GM10266 (cell line): ENCODE data around the gene PTPRN2.

Experiments used
- DNase-seq: peaks from one replicate; pipeline ENCODE4 v3.0.0; 2012; ENCODE audit errors: extremely low spot score
- TF ChIP-seq, protein P1 (sequence below): IDR thresholded peaks from 2 replicates; pipeline ENCODE4 v1.5.1; 2012; ENCODE audit warnings: mild to moderate bottlenecking, low read depth; ENCODE audit not compliant: control insufficient read depth, insufficient read depth; ENCODE audit errors: missing control alignments

The PTPRN2 gene

GRCh38 chr7:158192184-158192835 is 395.3 kb downstream of the PTPRN2 start:
- DNase-seq, result no peak
- TF ChIP-seq, protein P1, sequence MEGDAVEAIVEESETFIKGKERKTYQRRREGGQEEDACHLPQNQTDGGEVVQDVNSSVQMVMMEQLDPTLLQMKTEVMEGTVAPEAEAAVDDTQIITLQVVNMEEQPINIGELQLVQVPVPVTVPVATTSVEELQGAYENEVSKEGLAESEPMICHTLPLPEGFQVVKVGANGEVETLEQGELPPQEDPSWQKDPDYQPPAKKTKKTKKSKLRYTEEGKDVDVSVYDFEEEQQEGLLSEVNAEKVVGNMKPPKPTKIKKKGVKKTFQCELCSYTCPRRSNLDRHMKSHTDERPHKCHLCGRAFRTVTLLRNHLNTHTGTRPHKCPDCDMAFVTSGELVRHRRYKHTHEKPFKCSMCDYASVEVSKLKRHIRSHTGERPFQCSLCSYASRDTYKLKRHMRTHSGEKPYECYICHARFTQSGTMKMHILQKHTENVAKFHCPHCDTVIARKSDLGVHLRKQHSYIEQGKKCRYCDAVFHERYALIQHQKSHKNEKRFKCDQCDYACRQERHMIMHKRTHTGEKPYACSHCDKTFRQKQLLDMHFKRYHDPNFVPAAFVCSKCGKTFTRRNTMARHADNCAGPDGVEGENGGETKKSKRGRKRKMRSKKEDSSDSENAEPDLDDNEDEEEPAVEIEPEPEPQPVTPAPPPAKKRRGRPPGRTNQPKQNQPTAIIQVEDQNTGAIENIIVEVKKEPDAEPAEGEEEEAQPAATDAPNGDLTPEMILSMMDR, result no peak

GRCh38 chr7:158191671-158192070 is 396.0 kb downstream of the PTPRN2 start:
- TF ChIP-seq, protein P1, result no peak
- DNase-seq, result no peak

GRCh38 chr7:158190756-158191155 is 396.9 kb downstream of the PTPRN2 start:
- TF ChIP-seq, protein P1, result no peak
- no peak for DNase-seq

DNA sequence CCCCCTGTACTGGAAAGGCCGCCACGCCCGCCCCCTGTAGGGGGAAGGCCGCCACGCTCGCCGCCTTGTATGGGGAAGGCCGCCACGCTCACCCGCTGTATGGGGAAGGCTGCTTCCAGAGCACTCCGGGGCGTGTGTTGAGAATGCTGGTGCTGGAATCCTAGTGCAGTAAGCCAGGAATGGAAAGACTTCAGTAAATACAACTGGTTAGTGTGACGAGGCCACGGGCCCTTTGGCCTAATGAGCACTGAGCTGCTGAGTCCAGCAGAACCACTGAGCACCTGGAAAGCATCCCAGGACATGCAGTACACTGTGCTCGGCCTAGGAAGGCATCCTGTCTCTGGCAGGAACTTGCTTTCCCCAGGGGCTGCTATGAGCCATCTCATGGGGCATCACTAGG is 398.9 kb downstream of the PTPRN2 start:
- DNase-seq, result no peak

GRCh38 chr7:158187694-158187994 is 400.0 kb downstream of the PTPRN2 start:
- DNase-seq, result no peak
- TF ChIP-seq, protein P1, result no peak

More for the DNA sequence above, 398.9 kb downstream of the PTPRN2 start:
- TF ChIP-seq, protein P1, result no peak

DNA sequence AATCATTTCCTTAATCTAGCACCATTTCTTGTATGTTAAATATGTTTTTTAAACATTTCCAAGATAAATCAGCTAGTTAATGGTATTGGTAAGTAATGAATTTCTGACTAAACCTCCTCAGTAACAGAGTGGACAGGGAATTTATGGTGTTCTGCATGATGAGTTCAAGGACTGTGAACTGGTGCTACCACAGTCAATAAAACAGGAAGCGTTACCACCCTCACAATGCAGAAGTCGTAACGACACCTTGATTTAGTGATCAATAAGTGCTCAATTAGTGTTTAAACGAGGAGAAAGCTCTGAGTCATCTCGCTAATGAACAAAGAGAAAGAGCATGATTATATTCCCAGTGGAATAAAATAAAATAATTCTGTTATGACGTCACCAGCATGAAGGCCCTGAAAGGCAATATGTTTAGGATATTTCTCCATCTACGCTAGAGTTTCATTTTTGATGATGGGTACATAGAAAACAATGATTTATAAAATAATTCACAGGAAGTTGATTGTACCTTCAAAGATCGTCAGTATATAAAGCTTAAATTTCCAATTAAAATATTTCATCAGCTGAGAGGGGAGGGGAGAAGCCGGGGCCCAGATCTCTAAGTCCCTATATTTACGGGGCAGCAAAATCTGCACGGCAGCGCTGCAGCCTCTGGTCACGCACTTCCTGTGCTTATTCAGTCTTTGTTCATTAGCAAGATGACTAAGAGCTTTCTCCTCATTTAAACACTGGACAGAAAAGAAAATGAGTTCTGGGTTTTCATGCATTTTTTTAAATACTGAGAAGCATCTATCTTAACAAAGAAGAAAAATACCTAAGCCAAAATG is 400.5 kb downstream of the PTPRN2 start:
- TF ChIP-seq, protein P1, result no peak
- no peak for DNase-seq

- DNase-seq, result no peak
- TF ChIP-seq, protein P1, result no peak
Measured at GRCh38 chr7:158186406-158186805, 401.2 kb downstream of the PTPRN2 start.
